ENCODE results near the gene TMEM100. TPM values are rescaled to one million over a fixed set of nuclear protein-coding genes. Genes with fewer than 3 reads are reported as not detected.

Gene TMEM100
- total and polyA plus RNA-seq, 2 donors = 1.8 to 6.0 TPM

Other genes with a start within 250 kb of the TMEM100 start
- not detected for gene SMIM36, start 211.4 kb downstream of the TMEM100 start, total RNA-seq
- not detected for gene SMIM36, start 211.4 kb downstream of the TMEM100 start, polyA plus RNA-seq
- 8.1 TPM for gene PCTP, start 28.2 kb upstream of the TMEM100 start, total RNA-seq
- gene PCTP, start 28.2 kb upstream of the TMEM100 start, polyA plus RNA-seq = 18.9 TPM